ENCODE measurements around the gene SDHAF2.

GRCh38 chr11:61480994-61481335 is 51.0 kb downstream of the SDHAF2 start:
- TF ChIP-seq CTCF (conservative IDR thresholded peaks at IDR 0.05; ENCODE audit: low read depth, low read length) (no peak), EZH2 (IDR thresholded peaks at IDR 0.05; ENCODE audit: borderline replicate concordance, low read depth, low read length, poor library complexity, severe bottlenecking) (no peak)
